Measurements from ENCODE around the gene INSYN2B. TPM values are rescaled to one million over a fixed set of nuclear protein-coding genes. Genes with fewer than 3 reads are reported as not detected.

Gene INSYN2B
- total and polyA plus RNA-seq, 2 of the 8 experiments (the other 6 are each of a cell fraction or from before 2014, with no cell fraction given) = not detected

DNA sequence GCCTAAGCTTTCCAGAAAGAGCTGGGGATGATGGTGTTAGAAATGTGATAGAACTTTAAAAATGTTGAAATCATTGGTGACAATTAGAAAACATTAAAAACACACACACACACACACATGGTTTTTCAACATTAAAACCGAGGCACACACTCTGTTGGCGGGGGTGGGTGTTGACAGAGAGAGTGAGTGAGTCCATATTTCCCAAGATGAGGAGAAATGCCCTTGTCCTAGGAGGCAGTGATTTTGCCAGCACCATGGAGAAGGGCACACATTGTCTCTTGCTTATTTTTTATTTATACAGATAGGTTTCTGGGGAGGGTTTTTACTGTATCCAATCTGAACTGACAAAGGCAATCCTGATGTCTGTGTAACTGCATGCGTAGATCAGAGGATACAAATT lies 152.5 kb downstream of the INSYN2B start:
- POLR2A ChIA-PET (ENCODE audit: partially characterized antibody) = interaction anchor here (0.7 kb wide), 1 partner anchor 19 kb away, joined by 3 read pairs; no protein-coding TSS in a partner anchor
- Histone ChIP-seq H2BK15ac (ENCODE audit: low read length) (no peak overlapping the region), H2AK5ac (ENCODE audit: low read depth, low read length) (no peak overlapping the region), H3K4me1 (replicated peaks in 1 of 4; ENCODE audit: control insufficient read depth in 3 of 4, insufficient read depth in 4 of 4, low read length in 3 of 4) (peaks cover 0 to 3% (median 0%) of the 10 kb centered on the region in 4 experiments; a peak in 1 of 7 replicates), H4K20me1 (replicated peaks in 1 of 2; ENCODE audit: control insufficient read depth in 1 of 2, insufficient read depth in 2 of 2, low read length in 2 of 2) (no peaks in the 10 kb centered on the region), H3K4me2 (ENCODE audit: insufficient read depth in 1 of 2, low read depth in 2 of 2, low read length in 2 of 2) (no peak overlapping the region), H3K4ac (replicated peaks; ENCODE audit: insufficient read length, low read depth, low read length) (no peak overlapping the region), H2BK5ac (ENCODE audit: low read depth, low read length) (no peak overlapping the region), H3K27me3 (replicated peaks in 1 of 4; ENCODE audit: control insufficient read depth in 3 of 4, extremely low read depth in 1 of 4, insufficient read depth in 3 of 4, low read length in 3 of 4) (no peaks in the 10 kb centered on the region), H3K18ac (ENCODE audit: extremely low read depth, low read length) (no peak overlapping the region), H2AFZ (ENCODE audit: low read length) (no peak overlapping the region), H3K9me3 (ENCODE audit: insufficient read depth in 2 of 2, low read depth in 1 of 2, low read length in 1 of 2) (no peaks in the 10 kb centered on the region), H3K9ac (replicated peaks in 1 of 4; ENCODE audit: extremely low read depth in 1 of 4, low read depth in 3 of 4, low read length in 3 of 4) (no peak overlapping the region), H3K4me3 (ENCODE audit: extremely low read depth in 1 of 4, insufficient read depth in 2 of 4, low read depth in 3 of 4, low read length in 4 of 4) (no peak overlapping the region), H3K79me2 (ENCODE audit: control insufficient read depth in 1 of 2, insufficient read depth in 2 of 2, low read length in 2 of 2) (no peaks in the 10 kb centered on the region), H3K23ac (ENCODE audit: insufficient read length) (no peak overlapping the region), H3K23me2 (ENCODE audit: low read depth, low read length) (no peaks in the 10 kb centered on the region), H3K14ac (ENCODE audit: insufficient read length) (no peak overlapping the region), H3K27ac (ENCODE audit: low read depth, low read length) (no peak overlapping the region), H3K36me3 (ENCODE audit: control insufficient read depth in 2 of 4, insufficient read depth in 4 of 4, low read length in 3 of 4) (no peaks in the 10 kb centered on the region), H2BK20ac (ENCODE audit: low read length) (no peak overlapping the region), H3K79me1 (ENCODE audit: low read depth, low read length) (no peaks in the 10 kb centered on the region), H3K56ac (replicated peaks; ENCODE audit: insufficient read length, low read depth, low read length) (no peak overlapping the region), H4K91ac (replicated peaks; ENCODE audit: insufficient read length, low read length) (no peak overlapping the region), H4K5ac (ENCODE audit: insufficient read length, low read depth, low read length) (no peak overlapping the region), H2BK120ac (replicated peaks; ENCODE audit: low read depth, low read length) (no peak overlapping the region), H2BK12ac (ENCODE audit: low read depth, low read length) (no peak overlapping the region), H4K8ac (ENCODE audit: extremely low read depth, insufficient read depth, low read length) (no peak overlapping the region)
- 84% methylated on average over 3 of the region's 3 CpGs; no CpG with 5 or more reads in 1 of the 2 experiments for WGBS, 2 experiments (ENCODE audit: extremely low coverage in 1 of 2, insufficient coverage in 1 of 2, insufficient read length in 1 of 2, insufficient replicate concordance in 2 of 2, low coverage in 1 of 2, low lambda C conversion rate in 2 of 2, missing lambda C conversion rate in 1 of 2)
- CTCF ChIA-PET (ENCODE audit: partially characterized antibody) = interaction anchor here (0.8 to 3.0 kb wide), 15 partner anchors 9 to 152 kb away, joined by 3 to 18 read pairs (median 6); partner anchors contain the start of gene INSYN2B
- FAIRE-seq = no peak
- DNase-seq (ENCODE audit: low read depth in 1 of 2, low spot score in 2 of 2) = no peak
- no peak for TF ChIP-seq CREB1 (IDR thresholded peaks at IDR 0.05)
- TF ChIP-seq HDAC2 (IDR thresholded peaks at IDR 0.05; ENCODE audit: borderline replicate concordance in 1 of 2, low read depth in 2 of 2, low read length in 2 of 2) = no peak
- TF ChIP-seq FOSL1 (IDR thresholded peaks at IDR 0.05; ENCODE audit: insufficient read depth, low read depth, low read length) = no peak
- no peak for TF ChIP-seq EZH2 (IDR thresholded peaks at IDR 0.05; ENCODE audit: low read depth, low read length, severe bottlenecking)
- TF ChIP-seq TEAD4 (IDR thresholded peaks at IDR 0.05; ENCODE audit: low read depth, low read length) = no peak
- TF ChIP-seq, protein P1, sequence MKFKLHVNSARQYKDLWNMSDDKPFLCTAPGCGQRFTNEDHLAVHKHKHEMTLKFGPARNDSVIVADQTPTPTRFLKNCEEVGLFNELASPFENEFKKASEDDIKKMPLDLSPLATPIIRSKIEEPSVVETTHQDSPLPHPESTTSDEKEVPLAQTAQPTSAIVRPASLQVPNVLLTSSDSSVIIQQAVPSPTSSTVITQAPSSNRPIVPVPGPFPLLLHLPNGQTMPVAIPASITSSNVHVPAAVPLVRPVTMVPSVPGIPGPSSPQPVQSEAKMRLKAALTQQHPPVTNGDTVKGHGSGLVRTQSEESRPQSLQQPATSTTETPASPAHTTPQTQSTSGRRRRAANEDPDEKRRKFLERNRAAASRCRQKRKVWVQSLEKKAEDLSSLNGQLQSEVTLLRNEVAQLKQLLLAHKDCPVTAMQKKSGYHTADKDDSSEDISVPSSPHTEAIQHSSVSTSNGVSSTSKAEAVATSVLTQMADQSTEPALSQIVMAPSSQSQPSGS (IDR thresholded peaks at IDR 0.05; ENCODE audit: low read length) = no peak
- TF ChIP-seq, protein P2, sequence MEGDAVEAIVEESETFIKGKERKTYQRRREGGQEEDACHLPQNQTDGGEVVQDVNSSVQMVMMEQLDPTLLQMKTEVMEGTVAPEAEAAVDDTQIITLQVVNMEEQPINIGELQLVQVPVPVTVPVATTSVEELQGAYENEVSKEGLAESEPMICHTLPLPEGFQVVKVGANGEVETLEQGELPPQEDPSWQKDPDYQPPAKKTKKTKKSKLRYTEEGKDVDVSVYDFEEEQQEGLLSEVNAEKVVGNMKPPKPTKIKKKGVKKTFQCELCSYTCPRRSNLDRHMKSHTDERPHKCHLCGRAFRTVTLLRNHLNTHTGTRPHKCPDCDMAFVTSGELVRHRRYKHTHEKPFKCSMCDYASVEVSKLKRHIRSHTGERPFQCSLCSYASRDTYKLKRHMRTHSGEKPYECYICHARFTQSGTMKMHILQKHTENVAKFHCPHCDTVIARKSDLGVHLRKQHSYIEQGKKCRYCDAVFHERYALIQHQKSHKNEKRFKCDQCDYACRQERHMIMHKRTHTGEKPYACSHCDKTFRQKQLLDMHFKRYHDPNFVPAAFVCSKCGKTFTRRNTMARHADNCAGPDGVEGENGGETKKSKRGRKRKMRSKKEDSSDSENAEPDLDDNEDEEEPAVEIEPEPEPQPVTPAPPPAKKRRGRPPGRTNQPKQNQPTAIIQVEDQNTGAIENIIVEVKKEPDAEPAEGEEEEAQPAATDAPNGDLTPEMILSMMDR (IDR thresholded peaks at IDR 0.05; ENCODE audit: control extremely low read depth in 1 of 3, insufficient read depth in 1 of 3, low read depth in 1 of 3, low read length in 3 of 3) = no peak
- TF ChIP-seq, protein P3, sequence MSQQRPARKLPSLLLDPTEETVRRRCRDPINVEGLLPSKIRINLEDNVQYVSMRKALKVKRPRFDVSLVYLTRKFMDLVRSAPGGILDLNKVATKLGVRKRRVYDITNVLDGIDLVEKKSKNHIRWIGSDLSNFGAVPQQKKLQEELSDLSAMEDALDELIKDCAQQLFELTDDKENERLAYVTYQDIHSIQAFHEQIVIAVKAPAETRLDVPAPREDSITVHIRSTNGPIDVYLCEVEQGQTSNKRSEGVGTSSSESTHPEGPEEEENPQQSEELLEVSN (IDR thresholded peaks at IDR 0.05) = no peak
